Suprapubic skin (tissue), 3 donors: ENCODE data around the gene COLGALT1.

ENCODE experiments used
- CTCF ChIP-seq, 2 donors: fragments of 200-600 bp in 1 of 2; fragments of 450-650 bp in 1 of 2; sonication (generic) in 1 of 2; IDR thresholded peaks; one replicate each; pipeline ENCODE4 v1.5.1; 2016 to 2019; ENCODE audit warnings: antibody characterized with exemption in 2 of 2, mild to moderate bottlenecking in 1 of 2, moderate library complexity in 1 of 2
- POLR2AphosphoS5 ChIP-seq, 3 donors: sonication (generic); formaldehyde crosslinking; IDR thresholded peaks; one replicate each; pipeline ENCODE4 v1.6.1; 2017; ENCODE audit warnings: antibody characterized with exemption in 3 of 3

GRCh38 chr19:17601683-17602082 lies 46.2 kb downstream of the COLGALT1 start:
- no peak for TF ChIP-seq CTCF (IDR thresholded peaks at IDR 0.05)
- TF ChIP-seq POLR2AphosphoS5 (IDR thresholded peaks at IDR 0.05), result no peak
